ENCODE data around the gene TPST2. TPM values are rescaled to one million over a fixed set of nuclear protein-coding genes. Genes with fewer than 3 reads are reported as not detected.

The TPST2 gene
- total RNA-seq, 2 experiments from 2014 or later, result 30.7 to 33.6 TPM

DNA sequence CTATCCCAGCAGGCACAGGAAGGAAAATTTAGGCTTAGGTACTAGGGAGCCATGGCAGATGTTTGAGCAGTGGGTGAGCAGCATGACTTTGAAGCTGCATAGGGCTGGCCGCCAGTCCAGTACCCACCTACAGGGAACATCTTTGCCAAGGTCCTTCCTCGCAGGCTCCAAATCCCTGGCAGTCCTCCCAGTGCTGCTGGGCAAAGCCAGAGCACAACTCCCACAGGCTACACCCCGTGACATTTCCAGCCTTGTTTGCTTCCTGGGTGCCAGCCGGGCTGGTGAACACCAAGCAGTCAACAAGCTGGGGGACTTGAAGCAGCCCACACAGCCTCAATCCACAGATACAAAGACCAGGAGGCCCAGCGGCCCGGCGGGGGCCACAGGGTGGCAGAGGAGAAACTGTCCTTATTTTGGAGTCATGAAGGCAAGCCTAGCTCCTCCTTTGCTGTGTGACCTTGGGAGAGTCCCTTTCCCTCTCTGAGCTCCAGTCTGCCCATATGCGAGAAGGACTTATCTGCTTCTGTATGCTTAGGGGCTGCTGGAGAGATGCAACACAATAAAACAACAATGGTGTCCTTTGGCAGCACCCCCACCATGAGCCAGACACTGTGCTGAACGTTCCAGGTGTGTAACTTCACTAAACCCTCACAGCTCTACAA is 28.0 kb downstream of the TPST2 start:
- TF ChIP-seq, protein P1, sequence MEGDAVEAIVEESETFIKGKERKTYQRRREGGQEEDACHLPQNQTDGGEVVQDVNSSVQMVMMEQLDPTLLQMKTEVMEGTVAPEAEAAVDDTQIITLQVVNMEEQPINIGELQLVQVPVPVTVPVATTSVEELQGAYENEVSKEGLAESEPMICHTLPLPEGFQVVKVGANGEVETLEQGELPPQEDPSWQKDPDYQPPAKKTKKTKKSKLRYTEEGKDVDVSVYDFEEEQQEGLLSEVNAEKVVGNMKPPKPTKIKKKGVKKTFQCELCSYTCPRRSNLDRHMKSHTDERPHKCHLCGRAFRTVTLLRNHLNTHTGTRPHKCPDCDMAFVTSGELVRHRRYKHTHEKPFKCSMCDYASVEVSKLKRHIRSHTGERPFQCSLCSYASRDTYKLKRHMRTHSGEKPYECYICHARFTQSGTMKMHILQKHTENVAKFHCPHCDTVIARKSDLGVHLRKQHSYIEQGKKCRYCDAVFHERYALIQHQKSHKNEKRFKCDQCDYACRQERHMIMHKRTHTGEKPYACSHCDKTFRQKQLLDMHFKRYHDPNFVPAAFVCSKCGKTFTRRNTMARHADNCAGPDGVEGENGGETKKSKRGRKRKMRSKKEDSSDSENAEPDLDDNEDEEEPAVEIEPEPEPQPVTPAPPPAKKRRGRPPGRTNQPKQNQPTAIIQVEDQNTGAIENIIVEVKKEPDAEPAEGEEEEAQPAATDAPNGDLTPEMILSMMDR (IDR thresholded peaks at IDR 0.05), result no peak
- Mint-ChIP-seq H3K27me3 (no peaks in the 10 kb centered on the region), H3K4me1 (ENCODE audit: low read depth) (peaks cover 43% of the 10 kb centered on the region), H3K4me3 (no peak overlapping the region), H3K27ac (no peak overlapping the region), H3K36me3 (ENCODE audit: low read depth) (peaks cover 5% of the 10 kb centered on the region), H3K9me3 (no peaks in the 10 kb centered on the region)
- intact Hi-C loops (cut with micrococcal nuclease), result no loop called here
- CTCF ChIA-PET, result interaction anchor here (0.6 to 1.0 kb wide), 2 partner anchors 8 to 104 kb away, joined by 3 read pairs; no protein-coding TSS in a partner anchor
- DNase-seq, result no peak
- POLR2A ChIA-PET, result interaction anchor here (0.6 kb wide), 1 partner anchor 81 kb away, joined by 3 read pairs; no protein-coding TSS in a partner anchor
- ATAC-seq, result no peak

DNA sequence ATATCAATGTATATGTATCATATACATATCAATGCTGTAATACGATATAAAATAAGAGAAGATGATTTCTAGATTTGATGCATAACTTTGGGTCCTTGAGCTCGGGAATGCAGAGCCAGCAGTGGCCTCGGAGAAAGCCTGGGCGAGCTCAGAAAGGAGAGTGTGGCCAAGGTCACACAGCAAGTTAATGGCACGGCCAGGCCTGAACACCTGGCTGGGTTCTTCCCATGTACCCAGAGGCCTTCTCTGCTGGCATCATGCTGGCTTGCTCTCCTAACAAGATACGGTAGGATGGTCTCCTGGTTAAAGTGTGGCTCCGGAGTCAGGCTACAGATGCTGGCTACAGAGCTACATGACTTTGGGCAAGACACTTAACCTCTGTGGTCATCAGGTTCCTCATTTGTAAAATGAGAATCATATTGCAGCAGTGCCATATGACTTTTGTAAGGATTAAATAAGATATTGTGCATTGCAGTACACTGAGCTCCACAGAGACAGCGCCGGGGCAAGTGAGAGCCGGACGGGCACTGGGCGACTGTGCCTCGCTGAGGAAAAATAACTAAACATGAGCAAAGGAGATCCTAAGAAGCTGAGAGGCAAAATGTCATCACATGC is 29.9 kb downstream of the TPST2 start:
- intact Hi-C loops (cut with micrococcal nuclease), result no loop called here
- peaks cover 38% of the 10 kb centered on the region for H3K4me1 Mint-ChIP-seq (ENCODE audit: low read depth)
- H3K9me3 Mint-ChIP-seq, result no peaks in the 10 kb centered on the region
- CTCF ChIA-PET, result no interaction called here
- no peak for DNase-seq
- H3K27me3 Mint-ChIP-seq, result no peaks in the 10 kb centered on the region
- no peak overlapping the region for H3K4me3 Mint-ChIP-seq
- peak overlapping the region; percentile 39 for H3K27ac Mint-ChIP-seq
- POLR2A ChIA-PET, result interaction anchor here (0.8 kb wide), 1 partner anchor 18 kb away, joined by 3 read pairs; no protein-coding TSS in a partner anchor
- H3K36me3 Mint-ChIP-seq (ENCODE audit: low read depth), result peaks cover 7% of the 10 kb centered on the region
- TF ChIP-seq, protein P1 (IDR thresholded peaks at IDR 0.05), result no peak
- no peak for ATAC-seq

DNA sequence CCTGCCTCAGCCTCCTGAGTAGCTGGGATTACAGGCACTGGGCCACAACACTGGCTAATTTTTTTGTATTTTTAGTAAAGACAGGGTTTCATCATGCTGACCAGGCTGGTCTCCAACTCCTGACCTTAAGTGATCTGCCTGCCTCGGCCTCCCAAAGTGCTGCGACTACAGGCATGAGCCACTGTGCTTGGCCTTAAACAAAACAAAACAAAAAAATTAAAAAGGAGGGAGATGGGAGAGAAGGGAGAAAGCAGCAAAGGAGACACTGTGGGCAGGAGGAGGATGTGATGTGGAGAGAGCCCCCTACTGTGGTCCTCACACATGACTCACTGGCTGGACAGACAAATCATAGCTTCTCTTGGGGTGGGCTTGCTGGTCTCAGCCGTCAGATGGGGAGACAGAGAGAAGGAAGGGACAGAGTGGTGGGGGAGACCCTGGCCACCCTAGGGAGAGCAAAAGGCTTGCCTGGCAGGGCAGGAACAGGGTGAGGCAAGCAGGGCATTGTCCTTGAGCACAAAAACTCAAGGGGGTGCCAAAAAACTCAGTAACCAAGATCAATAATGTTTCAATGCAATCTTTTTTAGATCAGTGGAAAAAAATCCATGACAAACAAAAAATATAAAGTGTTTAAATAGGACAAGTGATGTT is 31.6 kb downstream of the TPST2 start:
- intact Hi-C loops (cut with micrococcal nuclease), result no loop called here
- Mint-ChIP-seq H3K4me1 (ENCODE audit: low read depth) (peaks cover 35% of the 10 kb centered on the region), H3K27me3 (no peaks in the 10 kb centered on the region), H3K4me3 (no peak overlapping the region), H3K36me3 (ENCODE audit: low read depth) (peaks cover 4% of the 10 kb centered on the region), H3K27ac (peak overlapping the region; percentile 75), H3K9me3 (no peaks in the 10 kb centered on the region)
- ATAC-seq, result no peak
- POLR2A ChIA-PET, result no interaction called here
- no peak for DNase-seq
- CTCF ChIA-PET, result no interaction called here
- TF ChIP-seq, protein P1 (IDR thresholded peaks at IDR 0.05), result no peak

DNA sequence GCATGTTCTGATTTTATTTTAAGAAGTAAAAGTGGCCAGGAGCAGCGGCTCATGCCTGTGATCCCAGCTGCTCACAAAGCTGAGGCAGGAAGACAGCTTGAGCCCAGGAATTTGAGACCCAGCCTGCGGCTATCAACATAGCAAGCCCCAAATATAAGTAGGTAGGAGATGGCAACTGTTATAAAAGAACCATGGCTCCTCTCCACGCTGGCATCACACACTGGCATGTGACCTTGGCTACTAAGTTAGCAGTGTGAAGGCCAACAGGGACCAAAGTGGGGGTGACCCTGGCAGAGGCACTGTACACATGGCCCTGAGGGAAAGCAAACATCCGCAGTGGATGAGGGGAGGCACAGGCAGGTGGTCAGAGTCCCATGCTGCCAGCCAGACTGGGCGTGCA is 33.0 kb downstream of the TPST2 start:
- Mint-ChIP-seq H3K4me3 (no peak overlapping the region), H3K27ac (no peak overlapping the region), H3K27me3 (no peaks in the 10 kb centered on the region), H3K4me1 (ENCODE audit: low read depth) (peaks cover 38% of the 10 kb centered on the region), H3K9me3 (no peaks in the 10 kb centered on the region), H3K36me3 (ENCODE audit: low read depth) (peaks cover 4% of the 10 kb centered on the region)
- DNase-seq (no peak), ATAC-seq (no peak)
- ChIA-PET POLR2A (no interaction called here), CTCF (no interaction called here)
- TF ChIP-seq, protein P1 (IDR thresholded peaks at IDR 0.05), result no peak
- intact Hi-C loops (cut with micrococcal nuclease), result no loop called here

DNA sequence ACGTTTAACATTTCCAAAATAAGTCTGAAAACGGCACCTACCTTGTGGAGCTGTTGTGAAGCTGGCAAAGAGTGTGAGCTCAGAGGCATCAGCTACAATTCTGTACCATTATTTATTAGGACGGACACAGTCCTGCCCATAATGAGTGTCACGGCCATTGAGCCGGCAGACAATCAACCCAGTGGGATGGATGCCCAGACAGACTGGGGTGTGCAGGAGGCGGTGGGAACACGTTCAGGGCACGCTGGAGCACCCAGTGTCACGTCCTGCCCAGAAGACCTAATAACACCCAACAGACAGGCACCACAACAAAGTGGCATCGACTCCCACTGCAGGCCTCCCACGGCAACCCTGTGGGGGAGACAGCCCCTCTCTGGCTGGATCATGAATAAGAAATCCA is 34.5 kb downstream of the TPST2 start:
- H3K27me3 Mint-ChIP-seq, result no peaks in the 10 kb centered on the region
- CTCF ChIA-PET, result no interaction called here
- TF ChIP-seq, protein P1 (IDR thresholded peaks at IDR 0.05), result no peak
- H3K4me3 Mint-ChIP-seq, result no peak overlapping the region
- H3K9me3 Mint-ChIP-seq, result no peaks in the 10 kb centered on the region
- H3K27ac Mint-ChIP-seq, result no peak overlapping the region
- peaks cover 39% of the 10 kb centered on the region for H3K4me1 Mint-ChIP-seq (ENCODE audit: low read depth)
- ATAC-seq (no peak), DNase-seq (no peak)
- POLR2A ChIA-PET, result interaction anchor here (0.8 kb wide), 1 partner anchor 10 kb away, joined by 3 read pairs; no protein-coding TSS in a partner anchor
- intact Hi-C loops (cut with micrococcal nuclease), result no loop called here
- peaks cover 4% of the 10 kb centered on the region for H3K36me3 Mint-ChIP-seq (ENCODE audit: low read depth)
